HG03139 (cell line): ENCODE measurements around the gene ADNP.
"Not testable (repeated sequence)": the region's sequence is repeated elsewhere in the genome, so short reads cannot be mapped to it uniquely, and the experiment has no call there.

Experiments
- ATAC-seq: cut with Tn5 transposase; IDR thresholded peaks from one replicate; pipeline ENCODE4 v1.9.1; 2021; ENCODE audit not compliant: unreplicated experiment

The ADNP gene

GRCh38 chr20:50931306-50932015 lies at the start of gene ADNP:
ADNP (minus strand) TSS chr20:50931437; CDS start chr20:50903996, 27,441 bp downstream.
- peak; percentile 58 for ATAC-seq

GRCh38 chr20:50980071-50980681 lies 48.9 kb upstream of the ADNP start:
- ATAC-seq: no peak

- not testable (repeated sequence) for ATAC-seq
Observed at GRCh38 chr20:50978533-50978932, 47.3 kb upstream of the ADNP start.

GRCh38 chr20:50977066-50978021 lies 46.1 kb upstream of the ADNP start:
- no peak for ATAC-seq

GRCh38 chr20:50975701-50976330 lies 44.6 kb upstream of the ADNP start:
- no peak for ATAC-seq

GRCh38 chr20:50969912-50970311 lies 38.7 kb upstream of the ADNP start:
- ATAC-seq: no peak

- no peak for ATAC-seq
Observed at GRCh38 chr20:50969435-50969834, 38.2 kb upstream of the ADNP start.

GRCh38 chr20:50968289-50968688 lies 37.1 kb upstream of the ADNP start:
- no peak for ATAC-seq

GRCh38 chr20:50967586-50967985 lies 36.3 kb upstream of the ADNP start:
- ATAC-seq: no peak

GRCh38 chr20:50959543-50960126 lies 28.4 kb upstream of the ADNP start:
- no peak for ATAC-seq

GRCh38 chr20:50958615-50959542 lies 27.6 kb upstream of the ADNP start, which contains the start of gene MOCS3:
MOCS3 (plus strand) TSS chr20:50958818; CDS start chr20:50958843, 25 bp downstream.
- ATAC-seq: peak; percentile 61

GRCh38 chr20:50957798-50958614 lies 26.8 kb upstream of the ADNP start, which contains the start of gene DPM1:
DPM1 (minus strand) TSS chr20:50958532; CDS start chr20:50958523, 9 bp downstream.
- peak; percentile 47 for ATAC-seq

GRCh38 chr20:50957276-50957675 lies 26.0 kb upstream of the ADNP start:
- no peak for ATAC-seq

GRCh38 chr20:50953821-50954220 lies 22.6 kb upstream of the ADNP start:
- no peak for ATAC-seq

- ATAC-seq: no peak
Observed at GRCh38 chr20:50953196-50953595, 22.0 kb upstream of the ADNP start.

- ATAC-seq: no peak
Observed at GRCh38 chr20:50948132-50948785, 17.0 kb upstream of the ADNP start.

- no peak for ATAC-seq
Observed at GRCh38 chr20:50943069-50943468, 11.8 kb upstream of the ADNP start.

GRCh38 chr20:50933589-50933988 lies 2.4 kb upstream of the ADNP start:
- no peak for ATAC-seq
